ENCODE results near the gene ASTN2.

ASTN2 gene

DNA sequence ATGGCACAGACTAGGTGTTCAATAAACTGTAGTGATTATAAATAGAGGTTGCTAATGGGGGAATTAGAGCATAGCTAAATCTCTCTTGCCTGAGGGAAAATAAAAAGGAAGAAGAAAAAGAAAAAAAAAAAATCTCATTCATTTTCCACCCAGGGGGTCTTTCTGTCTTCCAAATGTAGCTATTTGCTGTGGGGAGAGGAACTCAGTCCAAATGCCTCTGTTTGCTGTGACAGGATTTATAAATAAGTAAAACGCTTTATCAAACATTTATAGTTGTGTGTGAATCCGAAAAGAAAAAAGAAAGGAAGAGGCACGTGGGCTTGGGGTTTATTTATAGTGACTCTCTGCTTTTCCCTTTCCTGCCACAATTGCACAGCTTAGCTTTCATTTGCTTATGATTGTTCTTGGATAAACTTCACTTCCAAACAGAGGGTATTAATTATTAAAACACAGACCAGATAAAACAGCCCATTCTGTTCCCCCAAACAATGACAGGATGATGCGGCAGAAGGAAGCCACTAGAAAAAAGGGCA, 245.7 kb downstream of the ASTN2 start:
- no peak for DNase-seq (ENCODE audit: low read depth)

GRCh38 chr9:117164512-117164911, 250.3 kb downstream of the ASTN2 start:
- DNase-seq (ENCODE audit: low read depth): no peak

DNA sequence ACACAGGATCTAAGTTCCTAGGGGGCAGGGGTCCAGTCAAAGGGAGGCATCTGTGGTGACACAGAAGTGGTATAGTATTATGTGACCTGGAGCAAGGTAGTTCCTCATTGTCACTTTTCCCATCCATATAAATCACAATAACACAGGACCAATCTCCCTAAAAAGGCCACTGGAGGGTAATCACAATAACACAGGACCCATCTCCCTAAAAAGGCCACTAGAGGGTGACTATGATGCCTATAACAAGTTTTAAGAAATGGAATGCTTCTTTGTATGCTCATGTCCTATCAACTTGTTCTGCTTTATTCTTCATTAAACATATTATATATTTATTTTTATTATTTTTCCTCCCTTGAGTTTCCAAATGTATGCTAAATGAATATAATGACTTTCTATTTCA, 254.6 kb downstream of the ASTN2 start:
- DNase-seq (ENCODE audit: low read depth): no peak

- DNase-seq (ENCODE audit: low read depth): no peak
These were observed 257.9 kb downstream of the ASTN2 start for GRCh38 chr9:117156771-117157535.

GRCh38 chr9:117156144-117156688, 258.6 kb downstream of the ASTN2 start:
- no peak for DNase-seq (ENCODE audit: low read depth)

GRCh38 chr9:117153021-117153420, 261.8 kb downstream of the ASTN2 start:
- no peak for DNase-seq (ENCODE audit: low read depth)

- no peak for DNase-seq (ENCODE audit: low read depth)
These were observed 263.1 kb downstream of the ASTN2 start for GRCh38 chr9:117151716-117152115.

DNA sequence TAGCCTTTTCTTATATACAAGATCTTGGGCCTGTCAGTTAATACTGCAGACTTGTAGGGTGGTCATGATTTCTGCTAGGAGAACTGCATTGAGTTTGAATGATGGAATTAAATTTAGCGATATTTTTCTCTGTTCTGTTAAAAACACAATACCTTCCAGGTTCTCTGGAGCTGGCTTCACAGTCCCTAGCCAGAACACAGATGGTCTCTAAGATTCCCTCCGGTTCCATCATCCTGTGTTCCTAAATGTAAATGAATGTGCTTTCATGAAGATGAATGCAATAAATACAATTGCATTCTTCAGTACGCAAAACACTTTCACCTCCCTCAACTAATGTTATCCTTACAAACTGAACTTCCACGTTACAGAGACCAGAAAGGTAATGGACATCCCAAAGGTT, 264.9 kb downstream of the ASTN2 start:
- DNase-seq (ENCODE audit: low read depth): no peak

DNA sequence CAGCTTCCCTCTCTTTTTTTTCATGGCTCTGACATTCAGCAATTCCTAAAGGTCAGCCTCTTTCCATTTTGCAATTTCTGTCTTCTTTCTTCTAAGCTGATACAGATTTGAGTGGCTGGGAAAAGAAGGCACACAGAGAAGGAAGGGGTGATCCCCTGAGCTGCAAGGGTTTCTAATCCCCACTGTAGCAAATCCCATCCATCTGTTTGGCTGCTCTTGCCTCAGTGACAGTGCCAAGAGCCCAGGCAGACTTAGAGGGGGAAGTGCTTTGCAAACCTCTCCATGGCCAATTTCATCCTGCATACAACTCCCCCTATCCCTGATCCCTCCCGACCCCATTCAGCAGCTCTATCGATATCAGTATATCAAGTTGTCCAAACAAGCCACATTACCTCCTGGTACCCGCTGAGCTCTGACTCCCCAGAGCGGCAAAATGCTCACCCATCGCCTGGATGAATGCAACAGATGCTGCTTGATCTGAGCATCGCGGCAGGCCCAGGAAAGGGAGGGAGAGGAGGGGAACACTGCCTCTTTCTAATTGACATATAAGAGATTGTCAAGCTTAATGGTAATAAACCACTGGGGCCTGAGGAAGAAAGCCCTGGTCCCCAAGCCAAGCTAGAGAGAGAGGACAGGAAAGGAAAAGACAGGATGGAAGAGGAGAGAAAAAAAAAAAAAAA, 268.9 kb downstream of the ASTN2 start:
- no peak for DNase-seq (ENCODE audit: low read depth)

DNA sequence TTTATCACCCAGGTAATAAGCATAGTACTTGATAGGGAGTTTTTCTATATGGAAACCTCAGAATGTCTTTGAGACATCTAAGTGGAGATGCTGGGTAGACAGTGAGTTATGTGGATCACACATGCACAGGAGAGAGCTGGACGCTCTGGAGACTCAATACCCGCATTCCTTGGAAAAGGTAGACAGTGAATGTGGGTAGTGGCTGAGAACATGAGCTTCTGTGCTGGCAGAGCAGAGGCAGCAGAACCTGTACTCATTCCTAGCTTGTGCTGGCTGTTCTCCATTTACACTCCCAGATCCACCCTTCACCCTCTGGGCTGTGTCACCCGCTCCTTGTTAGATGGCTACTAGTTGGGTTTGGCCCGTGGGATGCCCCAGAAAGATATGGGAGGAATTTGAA, 269.8 kb downstream of the ASTN2 start:
- DNase-seq (ENCODE audit: low read depth): no peak

DNA sequence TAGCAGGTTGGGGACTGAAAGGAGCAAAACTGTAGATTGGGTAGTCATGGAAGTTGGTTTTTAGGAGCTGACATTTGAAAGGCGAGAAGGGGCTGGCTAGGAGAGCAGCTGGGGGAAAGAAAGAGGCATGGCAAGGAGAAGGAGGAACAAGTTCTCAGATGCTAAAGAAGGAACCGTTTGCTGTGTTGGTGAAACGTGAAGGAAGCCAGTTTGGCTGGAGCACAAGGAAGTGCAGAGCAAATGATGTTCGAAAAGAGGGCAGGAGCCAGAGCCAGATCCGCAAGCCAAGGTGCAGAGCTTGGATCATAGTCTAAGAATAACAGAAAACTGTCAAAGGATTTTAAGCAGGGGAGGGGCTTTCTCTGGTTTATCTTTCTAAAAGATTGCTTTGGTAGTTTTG, 276.6 kb downstream of the ASTN2 start:
- DNase-seq (ENCODE audit: low read depth): no peak

DNA sequence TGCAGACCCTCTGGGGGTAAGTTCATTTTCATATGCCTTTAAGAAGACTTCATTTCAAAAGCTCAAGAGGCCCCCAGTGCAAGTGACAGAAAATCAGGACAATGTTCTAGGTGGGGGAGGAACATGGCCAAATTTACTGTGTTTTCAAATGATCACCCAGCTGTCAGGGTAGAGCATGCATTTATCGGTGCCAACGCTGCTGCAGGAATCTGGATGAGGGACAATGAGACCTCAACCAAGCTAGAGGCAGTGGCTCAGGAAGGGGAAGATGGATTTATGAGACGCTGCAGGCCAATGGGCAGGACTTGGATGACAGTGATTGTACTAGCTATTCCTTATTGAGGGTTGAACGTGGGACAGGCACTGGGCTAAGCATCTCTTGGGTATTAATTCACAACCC, 278.4 kb downstream of the ASTN2 start:
- DNase-seq (ENCODE audit: low read depth): no peak

- DNase-seq (ENCODE audit: low read depth): no peak
These were observed 279.3 kb downstream of the ASTN2 start for GRCh38 chr9:117135501-117136098.

DNA sequence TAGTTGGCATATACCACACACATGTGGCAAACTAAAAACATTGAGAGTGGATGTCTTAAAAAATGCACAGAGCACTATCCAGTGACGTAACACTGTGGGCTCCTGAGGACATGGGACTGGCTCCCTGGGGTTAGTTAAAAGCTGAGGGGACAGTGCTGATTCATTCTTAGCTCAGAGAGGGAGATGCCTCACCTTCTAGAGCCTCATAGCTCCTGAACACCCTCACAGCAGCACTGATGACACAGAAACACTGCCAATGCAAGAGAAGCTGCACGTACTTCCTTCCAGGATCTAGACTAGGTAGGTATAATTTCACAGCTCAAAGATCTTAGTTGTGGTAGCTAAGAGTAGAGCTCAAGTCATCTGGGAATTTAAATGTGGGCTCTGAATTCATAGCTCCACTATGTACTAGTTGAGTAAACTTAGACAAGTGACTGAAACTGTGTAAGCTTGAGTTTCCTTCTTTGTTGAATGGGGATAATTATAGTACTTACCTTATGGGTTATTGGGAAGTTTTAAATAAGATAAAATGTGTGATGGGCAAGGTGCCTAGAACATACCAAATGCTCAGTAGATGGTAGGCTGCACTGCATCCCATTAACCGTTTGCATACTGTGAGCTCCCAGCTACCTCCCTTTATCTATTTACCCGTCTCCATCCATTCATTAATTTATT, 279.9 kb downstream of the ASTN2 start:
- no peak for DNase-seq (ENCODE audit: low read depth)

DNA sequence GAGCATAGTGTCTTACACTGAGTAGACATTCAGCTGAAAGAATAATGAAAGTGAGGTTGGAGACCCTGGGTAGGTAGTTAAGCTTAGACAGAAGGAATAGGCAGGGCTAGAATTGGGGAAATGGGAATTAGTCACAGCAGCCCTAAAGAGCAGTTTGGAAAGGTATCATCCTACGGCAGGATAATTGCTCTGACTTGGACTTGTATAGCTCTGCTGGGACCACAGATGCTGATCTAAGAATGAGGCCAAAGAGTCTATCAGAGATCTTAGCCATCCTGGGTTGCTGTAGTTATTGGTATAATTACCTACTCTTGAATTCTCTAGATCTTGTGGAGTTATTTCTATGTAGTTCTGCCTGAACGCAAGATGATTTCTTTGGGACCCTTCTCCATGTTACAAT, 288.0 kb downstream of the ASTN2 start:
- no peak for DNase-seq (ENCODE audit: low read depth)

DNA sequence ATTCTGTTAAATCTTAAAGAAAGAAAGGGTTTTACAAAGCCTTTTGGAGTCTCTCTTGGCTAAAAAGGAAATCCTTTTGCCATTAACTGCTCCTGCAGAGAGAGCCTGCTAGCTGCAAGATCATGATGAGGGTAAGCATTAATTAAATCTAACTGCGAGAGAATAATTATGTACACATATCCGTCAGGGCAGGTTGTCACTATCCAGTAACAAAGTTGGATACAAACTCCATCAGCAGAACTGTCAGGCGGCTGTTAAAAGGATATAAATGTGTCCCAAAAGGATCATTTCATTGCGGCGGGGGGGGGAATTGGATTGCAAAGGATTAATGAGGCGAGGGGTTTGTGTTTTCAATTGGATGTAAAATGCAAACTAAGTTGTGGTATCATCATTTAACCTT, 289.3 kb downstream of the ASTN2 start:
- DNase-seq (ENCODE audit: low read depth): no peak

DNA sequence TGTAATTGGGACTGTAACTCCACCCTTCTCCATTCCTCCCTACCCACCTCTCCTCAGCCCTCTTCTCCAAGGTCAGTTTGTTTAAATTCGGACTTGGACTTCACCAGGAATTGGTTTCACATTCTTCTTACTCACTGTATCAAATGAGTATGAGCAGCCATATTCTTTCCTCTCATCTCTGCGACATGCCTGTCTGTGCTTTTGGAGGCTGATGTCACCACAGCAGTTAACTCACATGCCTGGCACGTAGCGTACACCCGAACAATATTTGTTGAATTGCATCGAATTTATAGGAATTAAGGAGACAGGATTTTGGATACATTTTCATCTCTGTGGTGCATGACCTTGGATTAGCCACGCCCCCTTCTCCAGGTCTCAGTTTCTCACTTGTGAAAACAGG, 291.1 kb downstream of the ASTN2 start:
- DNase-seq (ENCODE audit: low read depth): no peak

GRCh38 chr9:117122953-117123352, 291.9 kb downstream of the ASTN2 start:
- no peak for DNase-seq (ENCODE audit: low read depth)

GRCh38 chr9:117122102-117122501, 292.8 kb downstream of the ASTN2 start:
- DNase-seq (ENCODE audit: low read depth): no peak

DNA sequence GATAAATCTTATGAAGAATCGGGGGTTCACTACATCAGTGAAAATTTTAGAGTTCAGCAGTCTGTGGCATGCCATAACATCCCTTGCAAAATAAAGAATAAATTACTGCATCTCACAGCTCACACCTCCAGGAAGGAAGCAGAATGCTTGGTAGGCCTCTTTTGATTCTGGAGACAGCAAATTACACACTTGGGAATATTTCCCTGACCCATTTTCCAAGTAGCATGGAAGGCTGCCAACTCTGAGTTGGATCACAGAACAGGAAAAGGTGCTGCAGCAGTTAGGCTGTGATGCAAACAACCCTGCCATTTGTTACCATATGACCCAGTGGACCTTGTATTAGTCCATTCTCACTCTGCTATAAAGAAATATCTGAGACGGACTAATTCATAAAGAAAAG, 293.5 kb downstream of the ASTN2 start:
- DNase-seq (ENCODE audit: low read depth): no peak

DNA sequence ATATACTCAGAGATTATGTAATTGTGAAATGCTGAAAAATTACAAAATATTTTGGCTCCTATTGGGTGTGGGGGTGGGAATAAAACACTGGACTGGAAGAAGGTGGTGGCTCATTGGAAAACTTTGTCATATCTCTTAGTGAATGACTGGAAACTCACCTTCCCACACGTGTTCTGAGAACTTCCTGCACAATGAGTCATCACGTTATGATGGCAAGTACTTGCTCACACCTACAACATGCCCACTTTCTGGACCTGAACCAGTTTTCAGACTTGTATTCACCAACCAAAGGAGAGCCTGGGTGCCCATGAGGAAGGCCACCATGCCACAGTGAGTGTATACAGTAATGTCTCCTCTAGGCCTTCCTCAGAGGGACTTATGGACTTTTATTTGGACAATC, 294.8 kb downstream of the ASTN2 start:
- no peak for DNase-seq (ENCODE audit: low read depth)

GRCh38 chr9:117116084-117116483, 298.8 kb downstream of the ASTN2 start:
- no peak for DNase-seq (ENCODE audit: low read depth)

Data from HS-27A (cell line).